ENCODE data around the gene PRDX6. TPM values are rescaled to one million over a fixed set of nuclear protein-coding genes. Genes with fewer than 3 reads are reported as not detected.

The PRDX6 gene
- total and polyA plus RNA-seq, 2 of the 4 experiments (the other 2 are of a cell fraction) = 373 to 426 TPM

GRCh38 chr1:173454966-173455524, 22.1 kb upstream of the PRDX6 start:
- no peaks in the 10 kb centered on the region for H4K20me1 ChIP-seq (ENCODE audit: insufficient read depth, low read length)
- H3K4me2 ChIP-seq (ENCODE audit: low read depth, low read length) = no peak overlapping the region
- no peak overlapping the region for H4K91ac ChIP-seq (ENCODE audit: insufficient read depth, low read depth, low read length)
- H3K36me3 ChIP-seq (ENCODE audit: control insufficient read depth, insufficient read depth, low read length) = peaks cover 2% of the 10 kb centered on the region; the same call in 1 of the 2 replicates
- peaks cover 0 to 17% of the 10 kb centered on the region in 2 experiments; a peak in 1 of 4 replicates for H3K79me1 ChIP-seq (ENCODE audit: low read depth in 1 of 2, low read length in 2 of 2)
- H4K5ac ChIP-seq (ENCODE audit: low read depth, low read length) = no peak overlapping the region
- no peak overlapping the region for H2AK5ac ChIP-seq (ENCODE audit: low read depth, low read length)
- WGBS, 2 experiments (ENCODE audit: extremely low coverage in 2 of 2, insufficient read length in 1 of 2) = no CpG with 5 or more reads among the region's 4 CpGs
- no peak overlapping the region for H3K56ac ChIP-seq (ENCODE audit: extremely low read depth, insufficient read depth, low read length)
- dilution Hi-C loops (cut with HindIII; ENCODE audit: low sequenced_read_pairs, unreplicated experiment) = no loop called here
- no peak overlapping the region for H2BK120ac ChIP-seq (ENCODE audit: low read depth, low read length)
- H3K9ac ChIP-seq (ENCODE audit: low read depth, low read length) = no peak overlapping the region
- no peak overlapping the region for H2BK5ac ChIP-seq (ENCODE audit: low read depth, low read length, poor library complexity, severe bottlenecking)
- DNase-seq (no peak), ATAC-seq (ENCODE audit: low read depth) (no peak)
- H3K23ac ChIP-seq (ENCODE audit: low read depth, low read length) = no peak overlapping the region
- ChIA-PET CTCF (no interaction called here), POLR2A (ENCODE audit: unreplicated experiment) (no interaction called here)
- H3K4me3 ChIP-seq (ENCODE audit: insufficient read depth, low read depth, low read length) = no peak overlapping the region
- no TSS peak for BruUV-seq (replicated peaks)
- in situ Hi-C loops (cut with MboI; ENCODE audit: low sequenced_read_pairs) = no loop called here
- no peak overlapping the region for H3K27ac ChIP-seq (ENCODE audit: insufficient read depth, low read length)
- no peaks in the 10 kb centered on the region for H3K9me3 ChIP-seq (ENCODE audit: control insufficient read depth, insufficient read depth, low read length)
- TF ChIP-seq RCOR1 (IDR thresholded peaks at IDR 0.05; ENCODE audit: insufficient replicate concordance, low read length) (no peak), RFX5 (IDR thresholded peaks at IDR 0.05; ENCODE audit: low read depth, low read length) (no peak), CHD1 (IDR thresholded peaks at IDR 0.05; ENCODE audit: low read depth, low read length) (no peak), BHLHE40 (IDR thresholded peaks at IDR 0.05; ENCODE audit: low read depth, low read length) (no peak), RAD21 (IDR thresholded peaks at IDR 0.05; ENCODE audit: low read length) (no peak), POLR2A (IDR thresholded peaks at IDR 0.05; ENCODE audit: low read depth, low read length) (no peak), CEBPB (IDR thresholded peaks at IDR 0.05; ENCODE audit: low read depth, low read length) (no peak)
- H2BK20ac ChIP-seq (ENCODE audit: low read depth, low read length) = no peak overlapping the region
- H2BK15ac ChIP-seq (ENCODE audit: low read depth, low read length) = no peak overlapping the region
- no peak overlapping the region for H3K4ac ChIP-seq (ENCODE audit: low read depth, low read length)
- H4K8ac ChIP-seq (ENCODE audit: low read depth in 2 of 2, low read length in 2 of 2) = no peak overlapping the region
- no peak overlapping the region for H2AFZ ChIP-seq (replicated peaks; ENCODE audit: low read length, poor library complexity)
- no peak overlapping the region for H3K14ac ChIP-seq (replicated peaks; ENCODE audit: low read depth, low read length)
- H2AK9ac ChIP-seq (replicated peaks; ENCODE audit: low read depth, low read length, poor library complexity) = no peak overlapping the region
- H3K4me1 ChIP-seq (ENCODE audit: control insufficient read depth, insufficient read depth, low read length) = peaks cover 12% of the 10 kb centered on the region
- H3K9me1 ChIP-seq (ENCODE audit: insufficient read depth, low read length) = peaks cover 4% of the 10 kb centered on the region
- no peaks in the 10 kb centered on the region for H3K27me3 ChIP-seq (ENCODE audit: control insufficient read depth, insufficient read depth, low read length)
- intact Hi-C loops (cut with micrococcal nuclease) = loop anchor here (1.0 kb wide), 1 partner anchor 18 kb away; no protein-coding TSS in a partner anchor
- no peak overlapping the region for H3K18ac ChIP-seq (ENCODE audit: low read depth, low read length)

All from IMR-90 (cell line).